ENCODE measurements around the gene ATF7IP. TPM values are rescaled to one million over a fixed set of nuclear protein-coding genes. Genes with fewer than 3 reads are reported as not detected.

Gene ATF7IP
- total and polyA plus RNA-seq, 2 donors (not counting 1 experiment from before 2014, with no cell fraction given), result 28.1 to 208 TPM

DNA sequence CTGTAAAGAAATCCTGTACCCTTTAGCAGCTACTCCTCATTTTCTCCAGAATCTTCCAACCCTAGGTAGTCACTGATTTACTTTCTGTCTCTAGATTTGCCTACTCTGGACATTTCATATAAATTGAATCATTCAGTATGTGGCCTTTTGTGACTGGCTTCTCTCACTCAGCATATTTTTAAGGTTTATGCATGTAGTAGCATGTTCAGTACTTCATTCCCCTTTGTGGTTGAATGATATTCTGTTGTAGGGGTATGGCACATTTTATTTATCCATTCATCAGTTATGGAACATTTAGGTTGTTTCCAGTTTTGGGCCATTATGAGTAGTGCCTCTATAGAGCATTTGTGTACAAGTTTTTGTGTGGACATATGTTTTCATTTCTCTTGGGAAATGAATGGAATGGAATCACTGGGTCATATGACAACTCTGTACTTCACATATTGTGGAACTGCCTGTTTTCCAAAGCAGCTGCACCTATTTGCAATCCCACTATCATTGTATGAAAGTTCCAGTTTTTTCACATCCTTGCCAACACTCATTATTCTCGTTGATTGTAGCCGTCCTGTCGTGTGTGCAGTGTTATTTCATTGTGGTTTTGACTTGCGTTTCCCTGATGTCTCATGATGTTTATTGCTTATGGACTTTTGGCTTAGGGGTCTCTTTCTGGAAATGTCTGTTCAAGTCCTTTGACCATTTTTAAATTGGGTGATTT lies 57.2 kb downstream of the ATF7IP start:
- peaks cover 11 to 16% (median 14%) of the 10 kb centered on the region in 3 donors for H3K9me3 ChIP-seq (ENCODE audit: control extremely low read depth in 1 of 3, control insufficient read depth in 2 of 3, insufficient read depth in 1 of 3, low read length in 2 of 3)
- Mint-ChIP-seq H3K27me3 (no peaks in the 10 kb centered on the region), H3K4me3 (no peak overlapping the region), H3K4me1 (peaks cover 51% of the 10 kb centered on the region), H3K9me3 (ENCODE audit: insufficient read depth) (peaks cover 3% of the 10 kb centered on the region), H3K27ac (peak overlapping the region; percentile 21)
- peaks cover 32 to 60% of the 10 kb centered on the region in 2 experiments for H3K36me3 ChIP-seq (replicated peaks in 1 of 2; ENCODE audit: control extremely low read depth in 1 of 2, control insufficient read depth in 1 of 2, extremely low read depth in 1 of 2, insufficient read depth in 2 of 2, low read length in 1 of 2)
- ChIA-PET CTCF (interaction anchor here (2.8 kb wide), 1 partner anchor 184 kb away, joined by 10 read pairs; no protein-coding TSS in a partner anchor), POLR2A (no interaction called here)
- no peak overlapping the region for H3K4me3 ChIP-seq (ENCODE audit: control extremely low read depth in 1 of 5, extremely low read depth in 1 of 5, insufficient read depth in 1 of 5, low read depth in 2 of 5, low read length in 4 of 5)
- H3K79me2 ChIP-seq (ENCODE audit: control insufficient read depth, insufficient read depth, low read length), result peaks cover 99% of the 10 kb centered on the region
- no peak overlapping the region for H3K9ac ChIP-seq (ENCODE audit: low read length)
- 100% methylated on average over 1 of the region's 4 CpGs for WGBS (ENCODE audit: insufficient coverage)
- H4K20me1 ChIP-seq (ENCODE audit: control insufficient read depth, insufficient read depth, low read length, poor library complexity, severe bottlenecking), result peaks cover 27% of the 10 kb centered on the region
- intact Hi-C loops (cut with micrococcal nuclease), result no loop called here
- H3K4me1 ChIP-seq (ENCODE audit: control insufficient read depth in 2 of 2, insufficient read depth in 2 of 2, low read length in 2 of 2), result peaks cover 6 to 12% of the 10 kb centered on the region in 2 donors
- H3K27ac ChIP-seq (ENCODE audit: low read length in 2 of 2), result no peak overlapping the region
- no peaks in the 10 kb centered on the region for H3K27me3 ChIP-seq (replicated peaks in 1 of 4; ENCODE audit: control extremely low read depth in 1 of 4, control insufficient read depth in 3 of 4, insufficient read depth in 4 of 4, low read length in 3 of 4)
- no peak overlapping the region for H3K4me2 ChIP-seq (replicated peaks; ENCODE audit: low read depth, low read length, poor library complexity, severe bottlenecking)
- no peak for TF ChIP-seq EZH2 (IDR thresholded peaks at IDR 0.05; ENCODE audit: borderline replicate concordance, insufficient read depth, low read depth, low read length, poor library complexity, severe bottlenecking)
- TF ChIP-seq, protein P1, sequence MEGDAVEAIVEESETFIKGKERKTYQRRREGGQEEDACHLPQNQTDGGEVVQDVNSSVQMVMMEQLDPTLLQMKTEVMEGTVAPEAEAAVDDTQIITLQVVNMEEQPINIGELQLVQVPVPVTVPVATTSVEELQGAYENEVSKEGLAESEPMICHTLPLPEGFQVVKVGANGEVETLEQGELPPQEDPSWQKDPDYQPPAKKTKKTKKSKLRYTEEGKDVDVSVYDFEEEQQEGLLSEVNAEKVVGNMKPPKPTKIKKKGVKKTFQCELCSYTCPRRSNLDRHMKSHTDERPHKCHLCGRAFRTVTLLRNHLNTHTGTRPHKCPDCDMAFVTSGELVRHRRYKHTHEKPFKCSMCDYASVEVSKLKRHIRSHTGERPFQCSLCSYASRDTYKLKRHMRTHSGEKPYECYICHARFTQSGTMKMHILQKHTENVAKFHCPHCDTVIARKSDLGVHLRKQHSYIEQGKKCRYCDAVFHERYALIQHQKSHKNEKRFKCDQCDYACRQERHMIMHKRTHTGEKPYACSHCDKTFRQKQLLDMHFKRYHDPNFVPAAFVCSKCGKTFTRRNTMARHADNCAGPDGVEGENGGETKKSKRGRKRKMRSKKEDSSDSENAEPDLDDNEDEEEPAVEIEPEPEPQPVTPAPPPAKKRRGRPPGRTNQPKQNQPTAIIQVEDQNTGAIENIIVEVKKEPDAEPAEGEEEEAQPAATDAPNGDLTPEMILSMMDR (IDR thresholded peaks at IDR 0.05), result no peak
- ATAC-seq (ENCODE audit: low read depth) (no peak), DNase-seq (no peak)
- no peak overlapping the region for H2AFZ ChIP-seq (ENCODE audit: insufficient read depth, low read depth, low read length, poor library complexity, severe bottlenecking)

DNA sequence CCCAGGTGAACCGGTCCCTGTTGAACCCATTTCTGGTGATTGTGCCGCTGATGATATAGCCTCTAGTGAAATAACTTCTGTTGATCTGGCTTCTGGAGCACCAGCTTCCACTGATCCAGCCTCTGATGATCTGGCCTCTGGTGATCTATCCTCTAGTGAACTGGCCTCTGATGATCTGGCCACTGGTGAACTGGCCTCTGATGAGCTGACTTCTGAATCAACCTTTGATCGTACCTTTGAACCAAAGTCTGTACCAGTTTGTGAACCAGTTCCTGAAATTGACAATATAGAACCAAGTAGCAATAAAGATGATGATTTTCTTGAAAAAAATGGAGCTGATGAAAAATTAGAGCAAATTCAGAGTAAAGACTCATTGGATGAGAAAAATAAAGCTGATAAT lies 59.1 kb downstream of the ATF7IP start:
- H3K9me3 ChIP-seq (ENCODE audit: control extremely low read depth in 1 of 3, control insufficient read depth in 2 of 3, insufficient read depth in 1 of 3, low read length in 2 of 3), result peaks cover 11 to 14% (median 13%) of the 10 kb centered on the region in 3 donors
- H3K27me3 Mint-ChIP-seq, result no peaks in the 10 kb centered on the region
- H3K27me3 ChIP-seq (replicated peaks in 1 of 4; ENCODE audit: control extremely low read depth in 1 of 4, control insufficient read depth in 3 of 4, insufficient read depth in 4 of 4, low read length in 3 of 4), result no peaks in the 10 kb centered on the region
- H2AFZ ChIP-seq (ENCODE audit: insufficient read depth, low read depth, low read length, poor library complexity, severe bottlenecking), result no peak overlapping the region
- 100% methylated on average over 1 of the region's 3 CpGs for WGBS (ENCODE audit: insufficient coverage)
- H3K4me3 Mint-ChIP-seq, result no peak overlapping the region
- H3K4me2 ChIP-seq (replicated peaks; ENCODE audit: low read depth, low read length, poor library complexity, severe bottlenecking), result no peak overlapping the region
- ChIA-PET CTCF (interaction anchor here (0.6 to 1.7 kb wide), 3 partner anchors 29 to 186 kb away, joined by 3 to 6 read pairs (median 5); no protein-coding TSS in a partner anchor), POLR2A (no interaction called here)
- peaks cover 61% of the 10 kb centered on the region for H3K4me1 Mint-ChIP-seq
- H3K9me3 Mint-ChIP-seq (ENCODE audit: insufficient read depth), result peaks cover 3% of the 10 kb centered on the region
- TF ChIP-seq, protein P1 (IDR thresholded peaks at IDR 0.05), result no peak
- TF ChIP-seq EZH2 (IDR thresholded peaks at IDR 0.05; ENCODE audit: borderline replicate concordance, insufficient read depth, low read depth, low read length, poor library complexity, severe bottlenecking), result no peak
- no peak for DNase-seq
- peaks cover 99% of the 10 kb centered on the region for H3K79me2 ChIP-seq (ENCODE audit: control insufficient read depth, insufficient read depth, low read length)
- H3K9ac ChIP-seq (ENCODE audit: low read length), result no peak overlapping the region
- H3K4me3 ChIP-seq (ENCODE audit: control extremely low read depth in 1 of 5, extremely low read depth in 1 of 5, insufficient read depth in 1 of 5, low read depth in 2 of 5, low read length in 4 of 5), result no peak overlapping the region
- peak overlapping the region; percentile 43 for H3K27ac Mint-ChIP-seq
- peaks cover 0 to 13% of the 10 kb centered on the region in 2 donors for H3K4me1 ChIP-seq (ENCODE audit: control insufficient read depth in 2 of 2, insufficient read depth in 2 of 2, low read length in 2 of 2)
- no peak for ATAC-seq (ENCODE audit: low read depth)
- intact Hi-C loops (cut with micrococcal nuclease), result no loop called here
- H4K20me1 ChIP-seq (ENCODE audit: control insufficient read depth, insufficient read depth, low read length, poor library complexity, severe bottlenecking), result peaks cover 31% of the 10 kb centered on the region
- peak overlapping the region in 1 of 2 donors; percentile 39 for H3K27ac ChIP-seq (ENCODE audit: low read length in 2 of 2)
- H3K36me3 ChIP-seq (replicated peaks in 1 of 2; ENCODE audit: control extremely low read depth in 1 of 2, control insufficient read depth in 1 of 2, extremely low read depth in 1 of 2, insufficient read depth in 2 of 2, low read length in 1 of 2), result peaks cover 31 to 73% of the 10 kb centered on the region in 2 experiments
